ENCODE measurements around the gene KCTD1.

- TF ChIP-seq CTCF (conservative IDR thresholded peaks at IDR 0.05; ENCODE audit: low read depth, low read length) (no peak), EZH2 (IDR thresholded peaks at IDR 0.05; ENCODE audit: borderline replicate concordance, low read depth, low read length, poor library complexity, severe bottlenecking) (no peak)
These were observed 55.3 kb downstream of the KCTD1 start for GRCh38 chr18:26493021-26493420.
